HepG2 (cell line): ENCODE data around the gene C19orf85. TPM values are rescaled to one million over a fixed set of nuclear protein-coding genes. Genes with fewer than 3 reads are reported as not detected.

ENCODE experiments used
- ATM ChIP-seq: fragments of 450-650 bp; IDR thresholded peaks from 2 replicates; pipeline ENCODE4 v1.7.1; 2017; ENCODE audit warnings: mild to moderate bottlenecking, borderline replicate concordance
- FOSL2 ChIP-seq: sonication (generic); formaldehyde crosslinking; IDR thresholded peaks from 2 replicates; pipeline ENCODE4 v1.4.0; 2020; ENCODE audit warnings: missing genetic modification reagents
- NCOA2 ChIP-seq: sonication (generic); formaldehyde crosslinking; IDR thresholded peaks from 2 replicates; pipeline ENCODE4 v1.8.0; 2022; ENCODE audit warnings: inconsistent platforms
- PLSCR1 ChIP-seq: sonication (generic); formaldehyde crosslinking; IDR thresholded peaks from 2 replicates; pipeline ENCODE4 v1.5.0; 2020; ENCODE audit warnings: missing genetic modification reagents, mild to moderate bottlenecking, borderline replicate concordance
- SATB2 ChIP-seq: sonication (generic); formaldehyde crosslinking; IDR thresholded peaks from 2 replicates; pipeline ENCODE4 v1.5.0; 2020; ENCODE audit warnings: missing genetic modification reagents
- SMAD9 ChIP-seq: sonication (generic); formaldehyde crosslinking; IDR thresholded peaks from 2 replicates; pipeline ENCODE4 v1.5.1; 2020; ENCODE audit warnings: mild to moderate bottlenecking, missing genetic modification reagents
- SOX5 ChIP-seq: IDR thresholded peaks from 2 replicates; pipeline ENCODE4 v1.6.1; 2016; ENCODE audit warnings: borderline replicate concordance
- SYNCRIP ChIP-seq: fragments of 200-400 bp; formaldehyde crosslinking; IDR thresholded peaks from 2 replicates; pipeline ENCODE4 v1.6.1; 2018; ENCODE audit warnings: mild to moderate bottlenecking, low read depth, low read length; ENCODE audit not compliant: insufficient read depth
- ZNF10 ChIP-seq: sonication (generic); formaldehyde crosslinking; IDR thresholded peaks from 2 replicates; pipeline ENCODE4 v1.4.0; 2020; ENCODE audit warnings: mild to moderate bottlenecking, low read depth, missing genetic modification reagents, borderline replicate concordance
- ZNF275 ChIP-seq: sonication (generic); formaldehyde crosslinking; IDR thresholded peaks from 2 replicates; pipeline ENCODE4 v1.8.0; 2022; ENCODE audit warnings: missing genetic modification reagents, mild to moderate bottlenecking, inconsistent platforms, borderline replicate concordance
- ZNF318 ChIP-seq: sonication (generic); formaldehyde crosslinking; IDR thresholded peaks from 2 replicates; pipeline ENCODE4 v1.4.0; 2020; ENCODE audit warnings: mild to moderate bottlenecking, missing genetic modification reagents
- ZNF333 ChIP-seq: sonication (generic); formaldehyde crosslinking; IDR thresholded peaks from 2 replicates; pipeline ENCODE4 v1.4.0; 2020; ENCODE audit warnings: mild to moderate bottlenecking, missing genetic modification reagents, borderline replicate concordance
- ZNF557 ChIP-seq: sonication (generic); formaldehyde crosslinking; IDR thresholded peaks from 2 replicates; pipeline ENCODE4 v1.4.0; 2020; ENCODE audit warnings: missing genetic modification reagents
- ZNF569 ChIP-seq: sonication (generic); formaldehyde crosslinking; IDR thresholded peaks from 2 replicates; pipeline ENCODE4 v1.5.0; 2020; ENCODE audit warnings: mild to moderate bottlenecking, missing genetic modification reagents, moderate library complexity, borderline replicate concordance
- ZNF768 ChIP-seq: sonication (generic); formaldehyde crosslinking; IDR thresholded peaks from 2 replicates; pipeline ENCODE4 v1.4.0; 2020; ENCODE audit warnings: missing genetic modification reagents
- ZSCAN21 ChIP-seq: sonication (generic); formaldehyde crosslinking; IDR thresholded peaks from 2 replicates; pipeline ENCODE4 v1.8.0; 2022; ENCODE audit warnings: mild to moderate bottlenecking, missing genetic modification reagents, moderate library complexity, borderline replicate concordance
- polyA plus RNA-seq, 8 experiments: library from polyadenylated mRNA; depleted of rRNA in 3 of 8; stranded (reverse) in 7 of 8; unstranded in 1 of 8; fragments of >200 nt; fragmentation: Illumina TruSeq in 4 of 8; extraction: Trizol in 4 of 8; gene quantifications; 2 replicates each; pipeline versions ENCODE4 v1.2.1 to v1.2.3, GENCODE V29; 2011 to 2016; ENCODE audit warnings: low read depth in 4 of 8, missing spikeins in 1 of 8, mixed read lengths in 1 of 8; ENCODE audit not compliant: insufficient read depth in 1 of 8
- total RNA-seq, 5 experiments: library from RNA; depleted of rRNA; stranded (reverse); fragments of >200 nt; fragmentation: Illumina TruSeq; extraction: Trizol; gene quantifications; 2 replicates each; pipeline ENCODE4 v1.2.3, GENCODE V29; 2016; ENCODE audit warnings: low read depth in 1 of 5
- TF ChIP-seq, protein P1 (sequence below): sonication (generic); formaldehyde crosslinking; IDR thresholded peaks from 2 replicates; pipeline ENCODE4 v1.5.1; 2020; ENCODE audit warnings: mild to moderate bottlenecking, missing genetic modification reagents, borderline replicate concordance

The C19orf85 gene
- total and polyA plus RNA-seq, 2 of the 13 experiments (the other 11 are each of a cell fraction or from before 2014, with no cell fraction given): not detected

- TF ChIP-seq, protein P1, sequence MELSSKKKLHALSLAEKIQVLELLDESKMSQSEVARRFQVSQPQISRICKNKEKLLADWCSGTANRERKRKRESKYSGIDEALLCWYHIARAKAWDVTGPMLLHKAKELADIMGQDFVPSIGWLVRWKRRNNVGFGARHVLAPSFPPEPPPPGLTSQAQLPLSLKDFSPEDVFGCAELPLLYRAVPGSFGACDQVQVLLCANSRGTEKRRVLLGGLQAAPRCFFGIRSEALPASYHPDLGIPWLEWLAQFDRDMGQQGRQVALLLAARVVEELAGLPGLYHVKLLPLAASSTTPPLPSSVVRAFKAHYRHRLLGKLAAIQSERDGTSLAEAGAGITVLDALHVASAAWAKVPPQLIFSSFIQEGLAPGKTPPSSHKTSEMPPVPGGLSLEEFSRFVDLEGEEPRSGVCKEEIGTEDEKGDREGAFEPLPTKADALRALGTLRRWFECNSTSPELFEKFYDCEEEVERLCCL (CRISPR knock-in tag): no peak
- TF ChIP-seq ZNF333 (CRISPR knock-in tag) (no peak), ATM (no peak), ZNF10 (CRISPR knock-in tag) (no peak), ZSCAN21 (no peak), SATB2 (no peak), FOSL2 (CRISPR knock-in tag) (no peak; the same call in none of the 2 replicates), ZNF275 (CRISPR knock-in tag) (no peak), PLSCR1 (CRISPR knock-in tag) (no peak), ZNF768 (CRISPR knock-in tag) (peak; percentile 77), ZNF318 (CRISPR knock-in tag) (no peak), ZNF569 (CRISPR knock-in tag) (no peak), ZNF557 (CRISPR knock-in tag) (no peak), NCOA2 (0 out of 2 replicates have a peak, but pooled peaks have one; percentile 16), SMAD9 (CRISPR knock-in tag) (no peak), SYNCRIP (no peak), SOX5 (CRISPR knock-in tag) (0 out of 2 replicates have a peak, but pooled peaks have one; percentile 26)
Measured at GRCh38 chr19:55467236-55468053, 2.9 kb upstream of the C19orf85 start (continued).
